Uterus (tissue), 4 donors: ENCODE measurements around the gene ARSB. TPM values are rescaled to one million over a fixed set of nuclear protein-coding genes. Genes with fewer than 3 reads are reported as not detected.

Experiments
- DNase-seq, 2 donors: peaks; one replicate each; pipeline ENCODE4 v3.0.0-alpha.2; 2019 to 2020
- H3K27ac ChIP-seq, 2 donors: fragments of 200-600 bp; sonication (generic); 1 replicate in 1 of 2; 2 replicates in 1 of 2; pipeline ENCODE4 v1.5.1; 2016 to 2018
- H3K27me3 ChIP-seq, 2 donors: fragments of 200-600 bp; sonication (generic); one replicate each; pipeline ENCODE4 v1.5.1; 2018 to 2019; ENCODE audit warnings: control low read depth in 1 of 2
- H3K36me3 ChIP-seq, 2 donors: fragments of 200-600 bp; sonication (generic); one replicate each; pipeline ENCODE4 v1.5.1; 2019; ENCODE audit warnings: control low read depth in 1 of 2
- H3K4me1 ChIP-seq, 2 donors: fragments of 200-600 bp; sonication (generic); one replicate each; pipeline ENCODE4 v1.5.1; 2018 to 2019; ENCODE audit warnings: control low read depth in 1 of 2
- H3K4me3 ChIP-seq, 2 donors: fragments of 200-600 bp; sonication (generic); 1 replicate in 1 of 2; 2 replicates in 1 of 2; pipeline ENCODE4 v1.5.1; 2018 to 2019; ENCODE audit warnings: mild to moderate bottlenecking in 1 of 2
- H3K9me3 ChIP-seq, 2 donors: fragments of 200-600 bp; sonication (generic); one replicate each; pipeline ENCODE4 v1.5.1; 2019; ENCODE audit warnings: control low read depth in 1 of 2
- POLR2A ChIP-seq, 2 donors: fragments of 450-650 bp; IDR thresholded peaks; one replicate each; pipeline ENCODE4 v1.6.1; 2016; ENCODE audit warnings: antibody characterized with exemption in 2 of 2, mild to moderate bottlenecking in 1 of 2, moderate library complexity in 1 of 2
- intact Hi-C: fragments of 100-400 bp; cut with DNase I; formaldehyde crosslinking; loops from one replicate; pipeline ENCODE4 v1.15.1; 2023; ENCODE audit warnings: low total_unique reads
- total RNA-seq, 4 donors: library from RNA; depleted of rRNA in 3 of 4; stranded (reverse); fragments of >200 nt in 3 of 4; gene quantifications; one replicate each; pipeline versions ENCODE4 v1.1.0 to v1.2.4, GENCODE V29; 2014 to 2023
- TF ChIP-seq, protein P1 (sequence below), 4 experiments: fragments of 200-600 bp in 2 of 4; fragments of 450-650 bp in 2 of 4; sonication (generic) in 2 of 4; IDR thresholded peaks; one replicate each; pipeline ENCODE4 v1.5.1; 2016 to 2019; ENCODE audit warnings: antibody characterized with exemption in 4 of 4, mild to moderate bottlenecking in 2 of 4, moderate library complexity in 1 of 4
- donor health status: DM: yes; HTN: yes; CAD: no.

Gene ARSB
- total RNA-seq, 4 donors from 2014 or later = 10.0 to 22.7 (median 15.1) TPM

DNA sequence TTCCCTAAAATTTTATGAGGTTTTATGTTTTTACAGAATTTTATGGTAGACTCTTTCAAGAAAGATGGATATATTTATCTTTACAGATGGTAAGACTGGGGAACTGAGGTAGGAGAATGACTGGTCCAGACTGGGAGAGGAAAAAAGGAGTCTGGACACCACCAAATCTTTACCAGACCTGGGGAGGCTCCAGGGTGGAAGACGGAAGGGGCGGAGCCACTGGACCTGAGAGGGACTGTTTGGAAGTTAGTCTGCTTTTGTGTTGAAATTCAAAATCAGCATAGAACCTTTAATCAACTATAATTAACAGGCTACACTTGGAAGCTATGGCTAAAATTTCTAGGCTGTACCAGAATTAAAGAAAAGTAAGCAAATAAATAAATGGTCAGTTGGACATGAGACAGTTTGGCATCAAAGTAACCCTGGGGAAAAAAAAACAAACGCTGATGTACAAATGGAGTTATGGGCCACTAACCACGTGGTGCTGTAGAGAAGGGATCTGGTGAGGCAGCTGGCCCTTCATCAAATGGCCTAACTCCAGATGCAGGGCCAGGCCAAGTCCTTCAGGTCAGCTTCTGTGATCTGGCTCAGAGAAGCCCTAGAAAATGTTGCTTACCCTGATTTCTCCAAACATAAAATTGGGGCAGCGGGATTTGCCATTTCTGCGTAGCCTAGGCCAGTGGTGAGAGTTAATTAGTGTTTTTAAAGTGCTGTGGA lies 155.1 kb downstream of the ARSB start:
- TF ChIP-seq POLR2A (IDR thresholded peaks at IDR 0.05) = no peak
- TF ChIP-seq, protein P1, sequence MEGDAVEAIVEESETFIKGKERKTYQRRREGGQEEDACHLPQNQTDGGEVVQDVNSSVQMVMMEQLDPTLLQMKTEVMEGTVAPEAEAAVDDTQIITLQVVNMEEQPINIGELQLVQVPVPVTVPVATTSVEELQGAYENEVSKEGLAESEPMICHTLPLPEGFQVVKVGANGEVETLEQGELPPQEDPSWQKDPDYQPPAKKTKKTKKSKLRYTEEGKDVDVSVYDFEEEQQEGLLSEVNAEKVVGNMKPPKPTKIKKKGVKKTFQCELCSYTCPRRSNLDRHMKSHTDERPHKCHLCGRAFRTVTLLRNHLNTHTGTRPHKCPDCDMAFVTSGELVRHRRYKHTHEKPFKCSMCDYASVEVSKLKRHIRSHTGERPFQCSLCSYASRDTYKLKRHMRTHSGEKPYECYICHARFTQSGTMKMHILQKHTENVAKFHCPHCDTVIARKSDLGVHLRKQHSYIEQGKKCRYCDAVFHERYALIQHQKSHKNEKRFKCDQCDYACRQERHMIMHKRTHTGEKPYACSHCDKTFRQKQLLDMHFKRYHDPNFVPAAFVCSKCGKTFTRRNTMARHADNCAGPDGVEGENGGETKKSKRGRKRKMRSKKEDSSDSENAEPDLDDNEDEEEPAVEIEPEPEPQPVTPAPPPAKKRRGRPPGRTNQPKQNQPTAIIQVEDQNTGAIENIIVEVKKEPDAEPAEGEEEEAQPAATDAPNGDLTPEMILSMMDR (IDR thresholded peaks at IDR 0.05) = no peak
- Histone ChIP-seq H3K4me3 (no peak overlapping the region), H3K36me3 (no peaks in the 10 kb centered on the region), H3K9me3 (no peaks in the 10 kb centered on the region), H3K27ac (peak overlapping the region; percentile 17 to 61), H3K27me3 (no peaks in the 10 kb centered on the region), H3K4me1 (no peaks in the 10 kb centered on the region)
- intact Hi-C loops = no loop called here
- DNase-seq = peak; percentile 76 to 81

DNA sequence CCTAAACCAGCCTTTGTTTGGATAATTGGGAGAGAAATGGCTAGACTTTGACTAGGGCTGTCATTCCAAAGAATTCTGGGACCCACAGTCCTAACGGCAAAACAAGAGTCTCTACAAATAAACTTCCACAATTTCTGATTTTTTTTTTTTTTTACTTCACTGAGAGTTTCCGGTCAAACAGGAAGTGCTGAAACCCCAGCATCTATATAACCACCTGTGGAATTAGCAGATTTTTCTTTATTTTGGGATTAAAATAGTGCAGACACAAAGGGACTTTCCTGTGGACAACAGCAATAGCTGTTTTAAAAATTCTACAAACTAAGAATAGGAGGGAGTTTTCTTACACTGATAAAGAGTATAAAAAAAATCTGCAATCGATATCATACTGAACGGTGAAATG lies 157.4 kb downstream of the ARSB start:
- H3K4me1 ChIP-seq = peaks cover 0 to 4% of the 10 kb centered on the region in 2 donors
- no peaks in the 10 kb centered on the region for H3K27me3 ChIP-seq
- no peak overlapping the region for H3K27ac ChIP-seq
- intact Hi-C loops = no loop called here
- H3K9me3 ChIP-seq = no peaks in the 10 kb centered on the region
- TF ChIP-seq, protein P1 (IDR thresholded peaks at IDR 0.05) = no peak
- TF ChIP-seq POLR2A (IDR thresholded peaks at IDR 0.05) = no peak
- no peaks in the 10 kb centered on the region for H3K36me3 ChIP-seq
- H3K4me3 ChIP-seq = no peak overlapping the region
- no peak for DNase-seq

DNA sequence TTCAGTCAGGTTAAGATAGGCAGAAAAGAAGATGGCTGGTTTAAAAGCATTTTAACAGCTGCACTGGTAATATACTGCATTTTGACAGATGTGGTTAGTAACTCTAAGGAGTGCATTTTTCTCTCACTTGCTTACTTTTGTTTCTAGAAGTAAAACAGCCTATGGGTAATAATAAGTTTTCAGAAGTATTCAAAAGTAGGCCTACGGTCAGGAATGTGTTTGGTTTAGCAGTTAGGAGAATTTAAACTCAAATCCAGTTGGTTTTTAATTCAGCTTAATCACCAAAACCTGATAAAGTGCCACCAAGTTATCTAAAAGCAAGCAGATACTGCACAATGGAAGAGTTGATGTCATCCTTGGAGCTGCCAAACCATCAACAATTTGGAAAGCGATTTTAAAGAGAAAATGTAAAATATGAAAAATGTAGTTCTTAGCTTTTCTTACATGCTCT lies 160.3 kb downstream of the ARSB start:
- no peak for DNase-seq
- Histone ChIP-seq H3K4me3 (no peak overlapping the region), H3K27me3 (no peaks in the 10 kb centered on the region), H3K27ac (peak overlapping the region; percentile 45 to 66), H3K36me3 (no peaks in the 10 kb centered on the region), H3K4me1 (peaks cover 0 to 4% of the 10 kb centered on the region in 2 donors), H3K9me3 (no peaks in the 10 kb centered on the region)
- intact Hi-C loops = no loop called here
- TF ChIP-seq, protein P1 (IDR thresholded peaks at IDR 0.05) = no peak
- TF ChIP-seq POLR2A (IDR thresholded peaks at IDR 0.05) = no peak

DNA sequence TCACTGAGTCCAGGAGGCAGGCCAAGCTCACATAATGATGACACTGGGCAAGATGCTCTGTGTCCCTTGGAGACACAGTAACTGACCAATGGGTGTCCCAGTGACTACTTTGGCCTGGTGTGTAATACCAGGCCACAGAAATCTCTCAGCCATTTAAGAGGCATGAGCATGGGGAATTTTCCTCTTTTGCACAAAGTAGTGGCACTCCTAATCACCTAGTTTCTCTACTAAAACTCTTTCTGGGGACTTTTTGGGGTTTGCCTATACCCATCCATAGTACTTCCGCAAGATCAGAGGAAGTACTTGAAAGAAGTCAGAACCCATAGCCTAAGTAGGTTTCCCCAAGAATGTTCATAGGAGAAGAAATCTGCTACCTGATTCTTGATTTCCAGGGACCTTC lies 161.9 kb downstream of the ARSB start:
- no peak for DNase-seq
- H3K4me3 ChIP-seq = no peak overlapping the region
- intact Hi-C loops = no loop called here

DNA sequence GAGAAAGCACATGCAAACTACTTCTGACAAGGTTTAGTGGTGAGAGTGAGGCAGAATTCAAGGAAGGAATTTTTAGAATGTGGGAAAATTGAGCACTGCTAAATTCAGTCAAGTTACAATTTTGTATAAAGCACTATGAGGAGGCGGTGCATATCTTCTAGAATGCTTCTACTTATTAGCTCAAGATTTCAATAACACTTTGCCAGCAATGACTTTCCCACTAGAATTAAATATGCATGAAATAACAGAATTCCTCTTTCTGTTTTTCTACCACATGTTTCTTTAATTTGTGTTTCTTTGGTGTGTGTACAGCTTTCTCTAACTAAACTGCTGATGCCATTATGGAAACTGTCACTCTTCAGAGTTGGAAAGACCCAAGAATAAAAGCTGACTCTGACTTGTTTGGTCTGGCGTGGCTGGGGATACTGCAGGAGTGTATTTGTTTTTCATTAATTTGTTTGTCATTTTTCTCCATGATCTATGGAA lies 163.5 kb downstream of the ARSB start:
- TF ChIP-seq, protein P1 (IDR thresholded peaks at IDR 0.05) = no peak
- TF ChIP-seq POLR2A (IDR thresholded peaks at IDR 0.05) = no peak
- Histone ChIP-seq H3K27me3 (no peaks in the 10 kb centered on the region), H3K4me3 (no peak overlapping the region), H3K36me3 (no peaks in the 10 kb centered on the region), H3K4me1 (peaks cover 0 to 4% of the 10 kb centered on the region in 2 donors), H3K9me3 (no peaks in the 10 kb centered on the region), H3K27ac (no peak overlapping the region)
- DNase-seq = no peak
- intact Hi-C loops = no loop called here

More for the DNA sequence above, 161.9 kb downstream of the ARSB start:
- Histone ChIP-seq H3K27ac (no peak overlapping the region), H3K36me3 (no peaks in the 10 kb centered on the region), H3K9me3 (no peaks in the 10 kb centered on the region), H3K27me3 (no peaks in the 10 kb centered on the region), H3K4me1 (peaks cover 0 to 4% of the 10 kb centered on the region in 2 donors)
- TF ChIP-seq, protein P1 (IDR thresholded peaks at IDR 0.05) = no peak
- no peak for TF ChIP-seq POLR2A (IDR thresholded peaks at IDR 0.05)
